Ishikawa (cell line): ENCODE measurements around the gene UBC.

ENCODE experiments used
- CEBPB ChIP-seq: IDR thresholded peaks from 2 replicates; pipeline ENCODE4 v1.6.1; 2012
- CREB1 ChIP-seq: IDR thresholded peaks from 2 replicates; pipeline ENCODE4 v1.6.1; 2012; ENCODE audit warnings: low read depth
- EGR1 ChIP-seq: IDR thresholded peaks from 2 replicates; pipeline ENCODE4 v1.6.1; 2012
- EP300 ChIP-seq: IDR thresholded peaks from 2 replicates; pipeline ENCODE4 v1.6.1; 2012; ENCODE audit warnings: borderline replicate concordance
- FOXM1 ChIP-seq: IDR thresholded peaks from 2 replicates; pipeline ENCODE4 v1.6.1; 2012; ENCODE audit warnings: low read depth, borderline replicate concordance
- NFIC ChIP-seq: IDR thresholded peaks from 2 replicates; pipeline ENCODE4 v1.6.1; 2012
- RAD21 ChIP-seq: IDR thresholded peaks from 2 replicates; pipeline ENCODE4 v1.6.1; 2012; ENCODE audit warnings: low read depth
- TAF1 ChIP-seq: IDR thresholded peaks from 2 replicates; pipeline ENCODE4 v1.6.1; 2012; ENCODE audit warnings: low read depth, mild to moderate bottlenecking
- TCF12 ChIP-seq: IDR thresholded peaks from 2 replicates; pipeline ENCODE4 v1.6.1; 2012; ENCODE audit warnings: low read depth
- TEAD4 ChIP-seq: IDR thresholded peaks from 2 replicates; pipeline ENCODE4 v1.6.1; 2012
- USF1 ChIP-seq: IDR thresholded peaks from 2 replicates; pipeline ENCODE4 v1.6.1; 2012
- YY1 ChIP-seq: IDR thresholded peaks from 2 replicates; pipeline ENCODE4 v1.6.1; 2012; ENCODE audit warnings: low read depth
- TF ChIP-seq, protein P1 (sequence below): IDR thresholded peaks from 2 replicates; pipeline ENCODE4 v1.6.1; 2012
- TF ChIP-seq, protein P2 (sequence below): IDR thresholded peaks from 2 replicates; pipeline ENCODE4 v1.6.1; 2012; ENCODE audit warnings: low read depth, mild to moderate bottlenecking

Gene UBC

DNA sequence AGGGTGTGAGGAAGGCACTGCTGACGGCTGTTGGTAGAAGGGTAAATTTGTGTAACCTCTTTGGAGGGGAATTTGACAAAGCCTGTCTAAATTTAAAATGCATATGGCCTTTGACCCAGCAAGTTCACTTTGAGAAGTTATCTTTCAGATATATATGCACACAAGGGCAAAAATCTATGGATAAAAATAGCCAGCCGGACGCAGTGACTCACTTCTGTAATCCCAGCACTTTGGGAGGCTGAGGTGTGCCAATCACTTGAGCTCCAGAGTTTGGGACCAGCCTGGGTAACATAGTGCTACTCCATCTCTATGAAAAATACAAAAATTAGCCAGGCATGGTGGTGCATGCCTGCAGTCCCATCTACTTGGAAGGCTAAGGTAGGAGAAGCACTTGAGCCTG, 13.4 kb downstream of the UBC start:
- TF ChIP-seq RAD21: no peak
- TF ChIP-seq USF1: no peak

DNA sequence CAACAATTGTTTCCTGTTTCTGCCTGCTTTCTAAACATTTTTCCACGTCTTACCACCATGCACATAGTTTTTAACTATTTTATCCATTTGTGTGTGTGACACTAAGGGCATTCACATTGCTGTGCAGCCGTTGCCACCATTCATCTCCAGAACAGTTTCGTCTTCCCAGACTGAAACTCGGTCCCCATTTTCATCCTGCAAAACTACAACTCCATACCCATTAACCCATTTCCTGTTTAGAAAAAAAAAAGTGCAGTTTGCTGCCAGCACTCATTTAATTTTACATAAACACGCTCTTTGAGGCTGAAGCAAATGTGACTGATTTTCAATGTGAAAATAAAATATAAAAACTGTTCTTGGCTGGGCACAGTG, 15.5 kb downstream of the UBC start:
- TF ChIP-seq TEAD4: no peak
- no peak for TF ChIP-seq TCF12
- no peak for TF ChIP-seq USF1
- no peak for TF ChIP-seq FOXM1
- TF ChIP-seq TAF1: no peak
- no peak for TF ChIP-seq EP300
- TF ChIP-seq EGR1: no peak
- no peak for TF ChIP-seq CEBPB
- no peak for TF ChIP-seq YY1
- TF ChIP-seq, protein P1, sequence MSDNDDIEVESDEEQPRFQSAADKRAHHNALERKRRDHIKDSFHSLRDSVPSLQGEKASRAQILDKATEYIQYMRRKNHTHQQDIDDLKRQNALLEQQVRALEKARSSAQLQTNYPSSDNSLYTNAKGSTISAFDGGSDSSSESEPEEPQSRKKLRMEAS: no peak
- no peak for TF ChIP-seq CREB1
- no peak for TF ChIP-seq RAD21
- no peak for TF ChIP-seq NFIC
- TF ChIP-seq, protein P2, sequence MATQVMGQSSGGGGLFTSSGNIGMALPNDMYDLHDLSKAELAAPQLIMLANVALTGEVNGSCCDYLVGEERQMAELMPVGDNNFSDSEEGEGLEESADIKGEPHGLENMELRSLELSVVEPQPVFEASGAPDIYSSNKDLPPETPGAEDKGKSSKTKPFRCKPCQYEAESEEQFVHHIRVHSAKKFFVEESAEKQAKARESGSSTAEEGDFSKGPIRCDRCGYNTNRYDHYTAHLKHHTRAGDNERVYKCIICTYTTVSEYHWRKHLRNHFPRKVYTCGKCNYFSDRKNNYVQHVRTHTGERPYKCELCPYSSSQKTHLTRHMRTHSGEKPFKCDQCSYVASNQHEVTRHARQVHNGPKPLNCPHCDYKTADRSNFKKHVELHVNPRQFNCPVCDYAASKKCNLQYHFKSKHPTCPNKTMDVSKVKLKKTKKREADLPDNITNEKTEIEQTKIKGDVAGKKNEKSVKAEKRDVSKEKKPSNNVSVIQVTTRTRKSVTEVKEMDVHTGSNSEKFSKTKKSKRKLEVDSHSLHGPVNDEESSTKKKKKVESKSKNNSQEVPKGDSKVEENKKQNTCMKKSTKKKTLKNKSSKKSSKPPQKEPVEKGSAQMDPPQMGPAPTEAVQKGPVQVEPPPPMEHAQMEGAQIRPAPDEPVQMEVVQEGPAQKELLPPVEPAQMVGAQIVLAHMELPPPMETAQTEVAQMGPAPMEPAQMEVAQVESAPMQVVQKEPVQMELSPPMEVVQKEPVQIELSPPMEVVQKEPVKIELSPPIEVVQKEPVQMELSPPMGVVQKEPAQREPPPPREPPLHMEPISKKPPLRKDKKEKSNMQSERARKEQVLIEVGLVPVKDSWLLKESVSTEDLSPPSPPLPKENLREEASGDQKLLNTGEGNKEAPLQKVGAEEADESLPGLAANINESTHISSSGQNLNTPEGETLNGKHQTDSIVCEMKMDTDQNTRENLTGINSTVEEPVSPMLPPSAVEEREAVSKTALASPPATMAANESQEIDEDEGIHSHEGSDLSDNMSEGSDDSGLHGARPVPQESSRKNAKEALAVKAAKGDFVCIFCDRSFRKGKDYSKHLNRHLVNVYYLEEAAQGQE: no peak

GRCh38 chr12:124898200-124898922, 16.1 kb downstream of the UBC start:
- TF ChIP-seq, protein P2: no peak
- TF ChIP-seq RAD21 (peak; percentile 35), TEAD4 (no peak), NFIC (no peak)

GRCh38 chr12:124896461-124896860, 18.0 kb downstream of the UBC start:
- TF ChIP-seq, protein P1: no peak
- no peak for TF ChIP-seq EGR1
- no peak for TF ChIP-seq RAD21
- TF ChIP-seq CEBPB: no peak
- no peak for TF ChIP-seq YY1

- no peak for TF ChIP-seq NFIC
- TF ChIP-seq, protein P2: no peak
- TF ChIP-seq EP300: no peak
- TF ChIP-seq TCF12: no peak
These were observed 20.5 kb downstream of the UBC start for GRCh38 chr12:124893792-124894516.

- no peak for TF ChIP-seq RAD21
- no peak for TF ChIP-seq TCF12
- TF ChIP-seq EGR1: no peak
- TF ChIP-seq, protein P1: no peak
- no peak for TF ChIP-seq EP300
- TF ChIP-seq, protein P2: no peak
These were observed 26.2 kb downstream of the UBC start for GRCh38 chr12:124888260-124888659.
